Activated B cell treated with CpG ODN at 0.5 μM for 24 hours (primary cell): Measurements from ENCODE around the gene KDM1A. TPM values are rescaled to one million over a fixed set of nuclear protein-coding genes. Genes with fewer than 3 reads are reported as not detected.

Experiments
- ATAC-seq: fragments of 200-7000 bp; cut with Tn5 transposase; one replicate; pipeline ENCODE4 v1.10.0; 2021; ENCODE audit warnings: low read depth, mild to moderate bottlenecking, moderate library complexity
- CTCF ChIA-PET: fragments of 350-600 bp; sonication (Branson Sonifier 250); formaldehyde crosslinking; loops from one replicate; lab custom pipeline; 2021; ENCODE audit warnings: antibody characterized with exemption; lab: Charles Lee
- POLR2A ChIA-PET: fragments of 350-600 bp; sonication (Branson Sonifier 250); formaldehyde crosslinking; loops from one replicate; lab custom pipeline; 2021; ENCODE audit warnings: antibody characterized with exemption; lab: Charles Lee
- DNase-seq: peaks from one replicate; pipeline ENCODE4 v3.0.0; 2022
- H3K27ac Mint-ChIP-seq: one replicate; pipeline ENCODE4 v1.8.0; 2020; ENCODE audit warnings: mixed read lengths
- H3K27me3 Mint-ChIP-seq: one replicate; pipeline ENCODE4 v1.8.0; 2021; ENCODE audit warnings: mixed read lengths
- H3K36me3 Mint-ChIP-seq: one replicate; pipeline ENCODE4 v1.8.0; 2021; ENCODE audit warnings: low read depth, mixed read lengths
- H3K4me1 Mint-ChIP-seq: one replicate; pipeline ENCODE4 v1.8.0; 2021; ENCODE audit warnings: mixed read lengths
- H3K4me3 Mint-ChIP-seq: one replicate; pipeline ENCODE4 v1.8.0; 2020; ENCODE audit warnings: mild to moderate bottlenecking, mixed read lengths
- H3K9me3 Mint-ChIP-seq: one replicate; pipeline ENCODE4 v1.8.0; 2020; ENCODE audit warnings: mixed read lengths
- CTCF ChIP-seq: fragments of 200-600 bp; IDR thresholded peaks from one replicate; pipeline ENCODE4 v1.8.0; 2022; ENCODE audit warnings: antibody characterized with exemption, mild to moderate bottlenecking
- intact Hi-C: fragments of 100-400 bp; cut with micrococcal nuclease; formaldehyde crosslinking; loops from one replicate; pipeline ENCODE4 v1.15.1; 2024
- total RNA-seq: library from RNA; stranded (reverse); gene quantifications from 2 replicates; pipeline ENCODE4 v1.2.3, GENCODE V29; 2022

The KDM1A gene
- total RNA-seq, 1 donor from 2014 or later, result 41.5 TPM

- Mint-ChIP-seq H3K9me3 (peaks cover 3% of the 10 kb centered on the region), H3K4me1 (peaks cover 48% of the 10 kb centered on the region), H3K36me3 (peaks cover 4% of the 10 kb centered on the region), H3K27ac (no peak overlapping the region), H3K27me3 (no peaks in the 10 kb centered on the region), H3K4me3 (no peak overlapping the region)
- TF ChIP-seq CTCF, result no peak
- ATAC-seq (no peak), DNase-seq (no peak)
- CTCF ChIA-PET, result no interaction called here
- intact Hi-C loops, result no loop called here
- POLR2A ChIA-PET, result no interaction called here
Observed at GRCh38 chr1:23026568-23026967, 7.3 kb downstream of the KDM1A start.

- intact Hi-C loops, result no loop called here
Observed at GRCh38 chr1:23027352-23027907, 8.2 kb downstream of the KDM1A start.

GRCh38 chr1:23029337-23029736, 10.1 kb downstream of the KDM1A start:
- Mint-ChIP-seq H3K36me3 (peaks cover 8% of the 10 kb centered on the region), H3K4me1 (peaks cover 51% of the 10 kb centered on the region), H3K27me3 (no peaks in the 10 kb centered on the region), H3K9me3 (no peaks in the 10 kb centered on the region), H3K27ac (no peak overlapping the region), H3K4me3 (no peak overlapping the region)
- POLR2A ChIA-PET, result interaction anchor here (1.0 kb wide), 1 partner anchor 315 kb away, joined by 3 read pairs; the partner anchor contains the start of gene HNRNPR
- no peak for TF ChIP-seq CTCF
- intact Hi-C loops, result no loop called here
- ATAC-seq, result peak; percentile 47
- DNase-seq, result no peak
- CTCF ChIA-PET, result no interaction called here

More at GRCh38 chr1:23027352-23027907, 8.2 kb downstream of the KDM1A start:
- Mint-ChIP-seq H3K9me3 (peaks cover 3% of the 10 kb centered on the region), H3K4me1 (peaks cover 52% of the 10 kb centered on the region), H3K4me3 (no peak overlapping the region), H3K36me3 (peaks cover 4% of the 10 kb centered on the region), H3K27me3 (no peaks in the 10 kb centered on the region), H3K27ac (no peak overlapping the region)
- DNase-seq (no peak), ATAC-seq (no peak)
- POLR2A ChIA-PET, result interaction anchor here (0.6 kb wide), 1 partner anchor 309 kb away, joined by 4 read pairs; no protein-coding TSS in a partner anchor
- no peak for TF ChIP-seq CTCF
- CTCF ChIA-PET, result no interaction called here

- H3K9me3 Mint-ChIP-seq, result no peaks in the 10 kb centered on the region
- intact Hi-C loops, result no loop called here
- TF ChIP-seq CTCF, result no peak
- POLR2A ChIA-PET, result no interaction called here
- H3K4me1 Mint-ChIP-seq, result peaks cover 24% of the 10 kb centered on the region
- H3K27me3 Mint-ChIP-seq, result no peaks in the 10 kb centered on the region
- DNase-seq (no peak), ATAC-seq (no peak)
- peaks cover 16% of the 10 kb centered on the region for H3K36me3 Mint-ChIP-seq
- no peak overlapping the region for H3K4me3 Mint-ChIP-seq
- CTCF ChIA-PET, result no interaction called here
- no peak overlapping the region for H3K27ac Mint-ChIP-seq
Observed at GRCh38 chr1:23035823-23036452, 16.7 kb downstream of the KDM1A start.

GRCh38 chr1:23037081-23037740, 17.9 kb downstream of the KDM1A start:
- H3K9me3 Mint-ChIP-seq, result no peaks in the 10 kb centered on the region
- ChIA-PET POLR2A (interaction anchor here (0.6 to 1.1 kb wide), 3 partner anchors 18 to 1465 kb away, joined by 3 to 7 read pairs (median 5); partner anchors contain the start of gene RCAN3), CTCF (interaction anchor here (0.6 kb wide), 1 partner anchor 12 kb away, joined by 3 read pairs; no protein-coding TSS in a partner anchor)
- peaks cover 16% of the 10 kb centered on the region for H3K36me3 Mint-ChIP-seq
- DNase-seq (no peak), ATAC-seq (no peak)
- no peaks in the 10 kb centered on the region for H3K27me3 Mint-ChIP-seq
- H3K27ac Mint-ChIP-seq, result no peak overlapping the region
- intact Hi-C loops, result no loop called here
- no peak overlapping the region for H3K4me3 Mint-ChIP-seq
- no peak for TF ChIP-seq CTCF
- H3K4me1 Mint-ChIP-seq, result peaks cover 13% of the 10 kb centered on the region
